ENCODE results near the gene ZNF710.

GRCh38 chr15:90099868-90100831, 99.0 kb downstream of the ZNF710 start:
- TF ChIP-seq TAF1 (IDR thresholded peaks at IDR 0.05; ENCODE audit: low read depth, low read length) (no peak), EZH2 (IDR thresholded peaks at IDR 0.05; ENCODE audit: low read depth, low read length, severe bottlenecking) (no peak), SIN3A (conservative IDR thresholded peaks at IDR 0.05 in 1 of 2, IDR thresholded peaks at IDR 0.05 in 1 of 2; ENCODE audit: low read depth in 1 of 2, low read length in 2 of 2) (no peak), CTCF (IDR thresholded peaks at IDR 0.05; ENCODE audit: control extremely low read depth in 1 of 3, insufficient read depth in 1 of 3, low read depth in 1 of 3, low read length in 3 of 3) (no peak), POLR2AphosphoS5 (IDR thresholded peaks at IDR 0.05; ENCODE audit: low read depth, low read length) (no peak), EP300 (IDR thresholded peaks at IDR 0.05; ENCODE audit: borderline replicate concordance in 1 of 2, low read depth in 2 of 2, low read length in 2 of 2) (no peak), TBP (IDR thresholded peaks at IDR 0.05; ENCODE audit: low read depth, low read length) (no peak), TAF7 (optimal IDR thresholded peaks at IDR 0.05; ENCODE audit: borderline replicate concordance, low read depth, low read length) (no peak), HDAC2 (IDR thresholded peaks at IDR 0.05; ENCODE audit: borderline replicate concordance in 1 of 2, low read depth in 2 of 2, low read length in 2 of 2) (no peak)

All from H1 (cell line).